Transverse colon (tissue), 4 donors: ENCODE measurements around the gene PBX4. TPM values are rescaled to one million over a fixed set of nuclear protein-coding genes. Genes with fewer than 3 reads are reported as not detected.

ENCODE experiments used
- DNase-seq: peaks from one replicate; pipeline ENCODE4 v3.0.0-alpha.2; 2019
- H3K27ac ChIP-seq, 4 donors: fragments of 200-600 bp; sonication (generic); 2 replicates each; pipeline ENCODE4 v1.5.1; 2016 to 2018; ENCODE audit warnings: inconsistent platforms in 4 of 4
- H3K27me3 ChIP-seq: fragments of 200-600 bp; sonication (generic); 2 replicates; pipeline ENCODE4 v1.5.1; 2017; ENCODE audit warnings: inconsistent platforms
- H3K36me3 ChIP-seq, 4 donors: fragments of 200-600 bp; sonication (generic); 2 replicates each; pipeline ENCODE4 v1.5.1; 2017 to 2019; ENCODE audit warnings: inconsistent platforms in 4 of 4
- H3K4me1 ChIP-seq, 4 donors: fragments of 200-600 bp; sonication (generic); 2 replicates each; pipeline ENCODE4 v1.5.1; 2017 to 2020; ENCODE audit warnings: inconsistent platforms in 4 of 4
- H3K4me3 ChIP-seq, 4 donors: fragments of 200-600 bp; sonication (generic); 1 replicate in 1 of 4; 2 replicates in 3 of 4; pipeline versions ENCODE4 v1.5.1 to v1.6.1; 2017 to 2019; ENCODE audit warnings: inconsistent platforms in 4 of 4
- H3K9me3 ChIP-seq, 2 donors: fragments of 200-600 bp; sonication (generic); 2 replicates each; pipeline ENCODE4 v1.5.1; 2017 to 2019; ENCODE audit warnings: inconsistent platforms in 2 of 2
- EP300 ChIP-seq: sonication (generic); formaldehyde crosslinking; IDR thresholded peaks from one replicate; pipeline ENCODE4 v1.6.1; 2017; ENCODE audit warnings: antibody characterized with exemption, low read depth
- POLR2A ChIP-seq: fragments of 450-650 bp; IDR thresholded peaks from one replicate; pipeline ENCODE4 v1.6.1; 2016; ENCODE audit warnings: antibody characterized with exemption, mild to moderate bottlenecking, moderate library complexity
- POLR2AphosphoS5 ChIP-seq, 3 donors: sonication (generic); formaldehyde crosslinking; IDR thresholded peaks; one replicate each; pipeline ENCODE4 v1.6.1; 2016; ENCODE audit warnings: antibody characterized with exemption in 3 of 3
- WGBS, 2 donors: methylation state at CpG; one replicate each; pipeline ENCODE4 v1.1.5; 2018; ENCODE audit warnings: low coverage in 1 of 2; 5-methylcytosine and 5-hydroxymethylcytosine counted together
- in situ Hi-C, 4 donors: fragments of 200-750 bp; cut with MboI; loops; one replicate each; pipeline versions ENCODE4 v1.15.0 to v1.15.1; 2017; ENCODE audit warnings: low sequenced_read_pairs in 3 of 4, low pct_ligation_motif_present in 1 of 4, low pct_unique_long_range_greater_than_20kb in 1 of 4
- intact Hi-C: fragments of 100-400 bp; cut with DNase I; formaldehyde crosslinking; loops from one replicate; pipeline ENCODE4 v1.15.1; 2023; ENCODE audit warnings: low total_unique reads
- total RNA-seq, 4 donors: library from RNA; depleted of rRNA; stranded (reverse); fragments of >200 nt; gene quantifications; one replicate each; pipeline ENCODE4 v1.1.0, GENCODE V29; 2016
- TF ChIP-seq, protein P1 (sequence below), 5 experiments: fragments of 200-600 bp in 3 of 5; fragments of 450-650 bp in 2 of 5; sonication (generic) in 3 of 5; IDR thresholded peaks; 1 replicate in 2 of 5; 2 replicates in 3 of 5; pipeline ENCODE4 v1.5.1; 2016 to 2017; ENCODE audit warnings: antibody characterized with exemption in 5 of 5, inconsistent platforms in 3 of 5, mild to moderate bottlenecking in 2 of 5, moderate library complexity in 1 of 5

The PBX4 gene
- total RNA-seq, 4 donors from 2014 or later = 1.9 to 11.9 (median 5.1) TPM

DNA sequence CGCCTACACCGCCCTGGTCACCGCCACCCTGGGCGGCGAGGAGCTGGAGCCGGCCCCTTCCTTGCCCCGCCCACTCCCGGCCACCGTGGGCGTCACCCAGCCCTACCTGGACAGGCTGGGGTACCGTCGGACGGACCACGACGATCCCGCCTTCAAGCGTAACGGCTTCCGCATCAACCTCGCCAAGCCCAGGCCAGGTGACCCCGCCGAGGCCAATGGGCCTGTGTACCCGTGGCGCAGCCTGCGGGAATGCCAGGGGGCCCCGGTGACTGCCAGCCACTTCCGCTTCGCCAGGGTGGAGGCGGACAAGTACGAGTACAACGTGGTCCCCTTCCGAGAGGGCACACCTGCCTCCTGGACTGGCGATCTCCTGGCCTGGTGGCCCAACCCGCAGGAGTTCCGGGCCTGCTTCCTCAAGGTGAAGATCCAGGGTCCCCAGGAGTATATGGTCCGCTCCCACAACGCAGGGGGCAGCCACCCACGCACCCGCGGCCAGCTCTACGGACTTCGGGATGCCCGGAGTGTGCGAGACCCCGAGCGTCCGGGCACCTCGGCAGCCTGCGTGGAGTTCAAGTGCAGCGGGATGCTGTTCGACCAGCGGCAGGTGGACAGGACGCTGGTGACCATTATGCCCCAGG is 73.4 kb downstream of the PBX4 start:
- Histone ChIP-seq H3K27me3 (peaks cover 74% of the 10 kb centered on the region), H3K27ac (no peak overlapping the region), H3K4me3 (no peak overlapping the region), H3K9me3 (no peaks in the 10 kb centered on the region), H3K4me1 (peaks cover 10 to 17% (median 15%) of the 10 kb centered on the region in 4 donors), H3K36me3 (no peaks in the 10 kb centered on the region)
- in situ Hi-C loops = loop anchor here in 3 of 4 donors (25.0 kb wide), 3 partner anchors 92 to 742 kb away; partner anchors contain the start of genes GMIP (in 1 of the 3) and LPAR2 (in 1 of the 3)
- no peak for TF ChIP-seq EP300
- TF ChIP-seq, protein P1, sequence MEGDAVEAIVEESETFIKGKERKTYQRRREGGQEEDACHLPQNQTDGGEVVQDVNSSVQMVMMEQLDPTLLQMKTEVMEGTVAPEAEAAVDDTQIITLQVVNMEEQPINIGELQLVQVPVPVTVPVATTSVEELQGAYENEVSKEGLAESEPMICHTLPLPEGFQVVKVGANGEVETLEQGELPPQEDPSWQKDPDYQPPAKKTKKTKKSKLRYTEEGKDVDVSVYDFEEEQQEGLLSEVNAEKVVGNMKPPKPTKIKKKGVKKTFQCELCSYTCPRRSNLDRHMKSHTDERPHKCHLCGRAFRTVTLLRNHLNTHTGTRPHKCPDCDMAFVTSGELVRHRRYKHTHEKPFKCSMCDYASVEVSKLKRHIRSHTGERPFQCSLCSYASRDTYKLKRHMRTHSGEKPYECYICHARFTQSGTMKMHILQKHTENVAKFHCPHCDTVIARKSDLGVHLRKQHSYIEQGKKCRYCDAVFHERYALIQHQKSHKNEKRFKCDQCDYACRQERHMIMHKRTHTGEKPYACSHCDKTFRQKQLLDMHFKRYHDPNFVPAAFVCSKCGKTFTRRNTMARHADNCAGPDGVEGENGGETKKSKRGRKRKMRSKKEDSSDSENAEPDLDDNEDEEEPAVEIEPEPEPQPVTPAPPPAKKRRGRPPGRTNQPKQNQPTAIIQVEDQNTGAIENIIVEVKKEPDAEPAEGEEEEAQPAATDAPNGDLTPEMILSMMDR (IDR thresholded peaks at IDR 0.05) = no peak
- TF ChIP-seq POLR2A = no peak
- no peak for TF ChIP-seq POLR2AphosphoS5 (IDR thresholded peaks at IDR 0.05)
- 89% methylated on average over 44 of the region's 53 CpGs; no CpG with 5 or more reads in 1 of the 2 donors for WGBS, 2 donors
- intact Hi-C loops = no loop called here
- DNase-seq = no peak

DNA sequence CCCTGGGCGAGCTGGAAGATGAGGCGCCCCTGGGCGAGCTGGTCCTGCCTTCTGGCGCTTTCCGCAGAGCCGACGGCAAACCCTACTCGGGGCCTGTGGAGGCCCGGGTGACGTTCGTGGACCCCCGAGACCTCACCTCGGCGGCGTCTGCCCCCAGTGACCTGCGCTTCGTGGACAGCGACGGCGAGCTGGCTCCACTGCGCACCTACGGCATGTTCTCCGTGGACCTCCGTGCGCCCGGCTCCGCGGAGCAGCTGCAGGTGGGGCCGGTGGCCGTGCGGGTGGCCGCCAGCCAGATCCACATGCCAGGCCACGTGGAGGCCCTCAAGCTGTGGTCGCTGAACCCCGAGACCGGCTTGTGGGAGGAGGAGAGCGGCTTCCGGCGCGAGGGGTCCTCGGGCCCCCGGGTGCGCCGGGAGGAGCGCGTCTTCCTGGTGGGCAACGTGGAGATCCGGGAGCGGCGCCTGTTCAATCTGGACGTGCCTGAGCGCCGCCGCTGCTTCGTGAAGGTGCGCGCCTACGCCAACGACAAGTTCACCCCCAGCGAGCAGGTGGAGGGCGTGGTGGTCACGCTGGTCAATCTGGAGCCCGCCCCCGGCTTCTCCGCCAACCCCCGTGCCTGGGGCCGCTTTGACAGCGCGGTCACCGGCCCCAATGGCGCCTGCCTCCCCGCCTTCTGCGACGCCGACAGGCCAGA is 74.1 kb downstream of the PBX4 start:
- no peak overlapping the region for H3K27ac ChIP-seq
- H3K27me3 ChIP-seq = peaks cover 77% of the 10 kb centered on the region
- peaks cover 10 to 17% (median 15%) of the 10 kb centered on the region in 4 donors for H3K4me1 ChIP-seq
- no peak for DNase-seq
- in situ Hi-C loops (loop anchor here in 3 of 4 donors (25.0 kb wide), 3 partner anchors 93 to 743 kb away; partner anchors contain the start of genes GMIP (in 1 of the 3) and LPAR2 (in 1 of the 3)), intact Hi-C loops (no loop called here)
- H3K36me3 ChIP-seq = no peaks in the 10 kb centered on the region
- H3K9me3 ChIP-seq = no peaks in the 10 kb centered on the region
- WGBS, 2 donors = 92% methylated on average over 56 of the region's 75 CpGs; no CpG with 5 or more reads in 1 of the 2 donors
- TF ChIP-seq, protein P1 (IDR thresholded peaks at IDR 0.05) = no peak
- TF ChIP-seq EP300 (no peak), POLR2A (no peak)
- no peak overlapping the region for H3K4me3 ChIP-seq

DNA sequence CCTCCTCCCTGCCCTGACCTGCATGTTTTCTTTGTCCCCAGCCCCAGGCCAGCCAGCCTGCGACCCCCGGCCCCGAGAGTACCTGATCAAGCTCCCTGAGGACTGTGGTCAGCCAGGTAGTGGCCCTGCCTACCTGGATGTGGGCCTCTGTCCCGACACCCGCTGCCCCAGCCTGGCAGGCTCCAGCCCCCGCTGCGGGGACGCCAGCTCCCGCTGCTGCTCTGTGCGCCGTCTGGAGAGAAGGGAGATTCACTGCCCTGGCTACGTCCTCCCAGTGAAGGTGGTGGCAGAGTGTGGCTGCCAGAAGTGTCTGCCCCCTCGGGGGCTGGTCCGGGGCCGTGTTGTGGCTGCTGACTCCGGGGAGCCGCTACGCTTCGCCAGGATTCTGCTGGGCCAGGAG is 74.8 kb downstream of the PBX4 start:
- TF ChIP-seq POLR2A (no peak), EP300 (no peak), POLR2AphosphoS5 (IDR thresholded peaks at IDR 0.05) (no peak)
- TF ChIP-seq, protein P1 (IDR thresholded peaks at IDR 0.05) = no peak
- peaks cover 78% of the 10 kb centered on the region for H3K27me3 ChIP-seq
- 96 to 100% methylated on average over 1 to 11 of the region's 19 CpGs for WGBS, 2 donors
- H3K9me3 ChIP-seq = no peaks in the 10 kb centered on the region
- no peak overlapping the region for H3K4me3 ChIP-seq
- DNase-seq = no peak
- in situ Hi-C loops (loop anchor here in 3 of 4 donors (25.0 kb wide), 3 partner anchors 94 to 744 kb away; partner anchors contain the start of genes GMIP (in 1 of the 3) and LPAR2 (in 1 of the 3)), intact Hi-C loops (no loop called here)
- H3K27ac ChIP-seq = no peak overlapping the region
- H3K36me3 ChIP-seq = no peaks in the 10 kb centered on the region
- H3K4me1 ChIP-seq = peaks cover 10 to 20% (median 17%) of the 10 kb centered on the region in 4 donors

DNA sequence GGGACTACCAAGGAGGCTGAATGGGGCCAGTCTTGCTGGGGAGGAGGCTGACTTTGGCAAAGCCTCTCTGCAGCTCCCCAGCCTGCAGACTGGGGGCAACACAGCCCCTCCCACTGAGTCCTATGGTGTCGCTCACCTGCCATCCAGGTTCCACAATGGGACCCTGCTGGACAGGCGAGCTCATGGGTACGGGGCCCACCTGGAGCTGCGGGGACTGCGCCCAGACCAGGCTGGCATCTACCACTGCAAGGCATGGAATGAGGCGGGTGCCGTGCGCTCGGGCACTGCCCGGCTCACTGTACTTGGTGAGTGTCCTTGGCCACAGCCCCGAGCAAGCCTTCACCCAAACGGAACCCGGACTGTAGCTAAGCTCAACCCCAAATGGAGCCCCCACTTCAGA is 75.4 kb downstream of the PBX4 start:
- no peak for TF ChIP-seq POLR2A
- no peak for TF ChIP-seq POLR2AphosphoS5 (IDR thresholded peaks at IDR 0.05)
- TF ChIP-seq, protein P1 (IDR thresholded peaks at IDR 0.05) = no peak
- TF ChIP-seq EP300 = no peak
- H3K27ac ChIP-seq = no peak overlapping the region
- H3K36me3 ChIP-seq = no peaks in the 10 kb centered on the region
- intact Hi-C loops = no loop called here
- H3K4me3 ChIP-seq = no peak overlapping the region
- H3K27me3 ChIP-seq = peaks cover 79% of the 10 kb centered on the region
- in situ Hi-C loops = loop anchor here in 3 of 4 donors (25.0 kb wide), 3 partner anchors 94 to 744 kb away; partner anchors contain the start of genes GMIP (in 1 of the 3) and LPAR2 (in 1 of the 3)
- peaks cover 14 to 26% (median 22%) of the 10 kb centered on the region in 4 donors for H3K4me1 ChIP-seq
- no peak for DNase-seq
- WGBS, 2 donors = 95% methylated on average over 13 of the region's 13 CpGs; no CpG with 5 or more reads in 1 of the 2 donors
- H3K9me3 ChIP-seq = no peaks in the 10 kb centered on the region
